ENCODE measurements around the gene TIAM1.

Gene TIAM1

DNA sequence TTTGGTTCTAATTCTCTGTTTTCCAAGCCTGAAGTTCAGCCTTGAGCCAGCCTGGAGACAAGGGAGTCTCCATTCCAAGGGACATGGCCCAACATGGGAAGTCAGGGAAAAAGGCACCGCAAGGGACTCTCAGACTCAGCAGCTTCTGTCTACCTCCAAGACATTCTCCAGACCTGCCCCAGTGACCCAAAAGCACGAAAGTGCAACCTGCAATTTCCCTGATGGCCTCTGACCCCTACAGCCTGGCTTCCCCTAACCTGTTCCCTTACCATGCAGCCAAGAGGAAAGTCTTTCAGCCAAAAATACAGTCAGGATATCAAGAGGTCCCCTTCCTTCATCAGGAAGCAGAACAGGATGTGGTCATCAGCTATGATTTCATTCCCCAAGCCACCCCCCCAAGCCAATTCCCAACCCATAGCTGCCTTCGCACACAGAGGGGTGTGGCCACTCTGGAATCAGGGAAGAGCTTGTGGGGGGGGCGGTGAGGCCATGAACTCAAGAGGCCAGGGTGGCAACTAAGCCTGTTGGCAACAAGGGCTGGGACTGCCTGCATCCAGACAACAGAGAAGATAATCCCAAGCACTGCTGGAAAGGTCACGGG, 59.2 kb downstream of the TIAM1 start:
- DNase-seq = no peak

DNA sequence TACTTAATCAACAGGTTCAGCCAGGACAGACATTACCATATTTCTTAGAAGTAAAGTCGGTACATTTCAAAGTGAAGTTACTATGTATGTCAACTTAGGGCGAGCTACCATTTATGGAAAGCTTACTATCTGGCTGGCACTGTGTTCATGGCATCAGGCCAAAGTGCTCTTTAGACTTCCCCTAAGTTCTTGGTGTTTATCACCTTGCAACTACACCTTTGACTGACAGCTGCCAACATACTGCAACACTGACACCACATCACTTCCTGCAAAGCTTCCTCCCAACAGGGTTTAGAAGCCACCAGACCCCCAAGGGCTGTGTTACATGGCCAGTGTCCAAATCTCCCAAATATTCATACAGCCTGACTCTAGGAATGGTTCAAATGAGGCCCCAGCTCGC, 61.0 kb downstream of the TIAM1 start:
- DNase-seq = no peak

DNA sequence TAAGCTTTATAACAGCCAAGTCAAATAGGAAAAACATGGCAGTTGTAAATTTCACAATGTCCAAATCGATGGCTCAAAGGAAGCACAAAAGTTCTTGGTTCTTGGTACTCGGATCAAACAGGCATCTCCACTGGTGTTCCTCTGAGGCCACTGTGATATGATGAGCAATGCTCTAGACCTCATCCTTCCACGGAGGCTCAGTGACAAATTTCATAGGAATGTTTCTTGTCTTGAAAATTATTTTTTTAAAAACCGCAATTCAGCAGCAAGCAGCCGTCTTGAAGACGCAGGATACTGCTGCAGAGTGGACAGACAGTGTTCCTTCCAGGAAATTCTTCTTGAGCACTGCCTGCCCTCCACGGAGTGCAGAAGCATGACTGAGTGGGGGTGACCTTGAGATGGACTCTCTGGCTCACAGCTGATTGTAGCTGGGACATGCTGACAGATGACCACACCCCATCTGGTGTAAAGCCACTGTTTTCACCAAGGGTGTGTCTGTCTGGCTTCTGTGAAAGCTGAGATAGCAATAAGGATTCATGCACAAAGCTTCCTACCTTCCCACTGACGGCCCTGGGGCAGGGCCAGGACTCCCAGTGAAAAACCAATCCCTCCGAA, 61.9 kb downstream of the TIAM1 start:
- DNase-seq = no peak

DNA sequence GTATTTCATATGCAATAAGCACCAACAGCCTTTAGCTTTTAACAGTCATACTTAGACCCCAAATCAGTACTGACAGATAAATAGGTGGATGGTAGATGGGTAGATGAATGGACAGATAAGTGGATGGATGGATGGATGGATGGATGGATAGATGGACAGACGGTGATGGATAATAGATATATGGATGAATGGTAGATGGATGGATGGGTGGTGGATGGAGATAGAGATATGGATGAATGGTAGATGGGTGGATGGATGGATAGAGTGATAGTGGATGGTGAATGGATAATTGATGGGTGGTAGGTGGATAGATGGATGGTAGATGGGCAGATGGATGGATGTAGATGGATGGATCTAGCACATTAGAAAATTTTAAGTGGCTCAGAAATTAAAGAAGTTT, 62.5 kb downstream of the TIAM1 start:
- no peak for DNase-seq

DNA sequence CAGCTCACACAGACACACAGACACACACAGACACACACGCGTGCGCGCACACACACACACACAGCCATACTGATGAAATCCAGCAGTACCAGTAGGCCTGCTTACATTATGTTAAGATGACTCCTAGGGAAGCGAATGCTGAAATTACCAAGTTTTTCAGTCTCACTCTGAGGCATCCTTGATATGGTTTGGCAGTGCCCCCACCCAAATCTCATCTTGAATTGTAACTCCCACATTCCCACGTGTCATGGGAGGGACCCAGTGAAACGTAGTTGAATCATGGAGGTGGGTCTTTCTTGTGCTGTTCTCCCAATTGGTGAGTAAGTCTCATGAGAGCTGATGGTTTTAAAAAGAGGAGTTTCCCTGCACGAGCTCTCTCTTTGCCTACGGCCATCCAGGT, 64.1 kb downstream of the TIAM1 start:
- no peak for DNase-seq

DNA sequence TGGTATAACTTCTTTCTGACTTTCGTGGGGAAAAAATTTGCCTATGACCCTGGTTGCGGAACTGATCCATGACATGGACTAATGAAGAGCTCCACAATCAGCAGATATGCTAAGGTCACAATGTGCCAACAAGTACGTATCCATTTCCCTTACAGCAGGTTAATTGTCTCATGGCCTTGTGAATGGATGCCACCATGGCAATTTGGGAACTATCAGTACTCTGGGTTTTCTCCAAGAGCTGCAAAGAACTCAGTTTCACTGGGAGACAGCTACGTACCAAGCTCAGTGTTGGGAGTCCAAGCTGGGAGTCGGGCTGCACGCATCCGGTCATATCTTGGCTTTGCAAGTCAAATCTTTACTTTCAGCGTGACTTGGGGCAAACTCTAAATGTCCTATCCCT, 64.8 kb downstream of the TIAM1 start:
- no peak for DNase-seq

DNA sequence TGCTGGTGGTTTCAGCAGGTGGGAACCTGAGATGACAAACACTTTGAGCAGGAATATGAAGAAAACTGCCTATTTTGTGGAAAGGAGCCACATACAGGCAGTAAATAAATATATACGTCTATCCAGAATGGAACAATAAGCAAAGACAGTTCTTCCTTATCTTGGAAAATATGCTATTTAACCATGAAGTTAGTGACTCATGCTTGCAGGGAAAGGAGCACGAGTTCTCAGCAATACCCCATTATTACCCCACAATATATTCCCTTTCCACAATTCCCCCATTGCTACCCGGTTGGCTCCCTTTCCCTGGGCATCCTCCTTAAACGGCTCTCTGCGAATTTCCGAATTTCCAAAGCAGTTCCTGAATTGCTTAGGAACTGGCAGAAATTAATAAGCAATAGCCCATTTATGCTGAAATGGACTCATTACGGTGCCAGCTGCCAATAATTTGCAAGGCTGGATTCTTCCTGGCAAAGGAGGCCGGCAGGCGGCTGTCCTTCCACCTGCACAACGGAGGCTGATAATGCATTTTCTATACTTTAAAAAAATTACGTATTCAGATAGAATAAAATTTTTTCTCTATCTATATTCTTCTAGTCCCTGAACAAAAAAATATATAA, 65.4 kb downstream of the TIAM1 start:
- DNase-seq = no peak

DNA sequence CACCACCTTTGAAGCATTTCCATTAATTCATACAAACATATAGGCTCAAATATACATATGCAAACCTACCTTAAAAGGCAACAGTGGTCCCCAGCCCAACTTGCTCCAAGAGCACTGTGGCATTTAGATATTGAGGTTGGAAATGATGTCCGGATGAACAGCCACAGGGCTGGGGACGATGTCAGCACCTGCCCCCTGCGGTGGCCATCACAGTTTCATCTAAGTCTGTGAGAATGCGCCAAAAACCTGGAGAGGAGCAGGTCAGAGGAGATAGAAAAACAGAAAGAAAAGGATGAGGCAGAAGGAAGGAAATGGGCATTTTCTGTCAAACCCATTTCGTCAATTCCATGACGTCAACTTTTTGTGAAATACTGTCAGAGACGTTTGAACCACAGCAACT, 67.4 kb downstream of the TIAM1 start:
- DNase-seq = no peak

DNA sequence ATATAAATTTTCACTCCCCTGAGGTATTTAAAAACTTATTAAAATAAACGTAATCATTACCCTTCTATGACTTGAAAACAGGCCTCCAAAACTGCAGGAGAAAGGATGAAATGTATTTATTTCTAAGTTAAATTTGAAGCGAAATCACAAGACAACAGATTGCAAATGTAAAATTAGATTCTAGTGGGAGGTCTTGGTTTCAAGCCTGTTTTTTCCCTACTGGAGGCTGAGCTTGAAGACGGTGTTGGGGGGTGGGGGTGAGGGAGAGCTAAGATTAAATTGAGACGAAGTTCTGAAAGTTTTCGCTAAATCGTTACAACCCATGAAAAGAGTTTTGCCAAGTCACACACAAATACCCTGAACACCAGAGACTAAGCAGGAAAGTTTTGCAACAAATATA, 68.2 kb downstream of the TIAM1 start:
- peak in 1 of 2 donors; percentile 37 for DNase-seq

DNA sequence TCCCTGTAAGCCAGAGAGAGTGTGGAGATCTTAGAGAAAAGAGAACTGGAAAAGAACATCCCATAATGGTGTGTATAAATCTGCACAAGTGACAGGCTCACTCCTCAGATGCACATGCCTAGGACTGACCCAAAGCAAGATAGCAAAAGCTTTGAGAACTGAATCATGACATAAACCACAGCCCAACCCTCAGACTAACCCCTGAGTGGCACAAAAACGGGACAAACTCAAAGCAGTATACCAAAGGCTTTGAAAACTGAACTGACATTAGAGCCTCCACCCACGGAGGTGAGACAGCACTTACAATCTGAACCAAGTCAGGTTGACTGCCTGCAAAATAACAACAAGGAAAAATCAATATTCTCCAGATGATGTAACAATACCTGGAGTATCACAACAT, 70.8 kb downstream of the TIAM1 start:
- no peak for DNase-seq

DNA sequence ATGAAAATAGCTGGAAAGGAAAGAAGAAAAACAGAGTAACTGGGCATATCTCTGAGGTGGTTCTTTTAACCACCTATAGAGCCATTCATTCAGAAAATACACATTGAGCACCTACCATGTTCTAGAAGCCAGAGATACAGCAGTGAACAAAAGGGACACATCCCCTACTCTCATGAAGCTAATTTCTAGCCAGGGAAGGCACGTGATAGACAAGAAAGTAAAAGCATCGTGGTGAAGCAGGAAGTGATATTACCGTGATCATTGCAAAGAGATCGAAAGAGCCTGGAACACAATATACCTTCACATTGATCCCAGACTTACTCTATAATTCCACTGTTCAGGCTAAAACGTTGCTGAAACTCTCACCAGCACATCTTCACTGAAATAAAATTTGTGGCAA, 76.0 kb downstream of the TIAM1 start:
- DNase-seq = no peak

DNA sequence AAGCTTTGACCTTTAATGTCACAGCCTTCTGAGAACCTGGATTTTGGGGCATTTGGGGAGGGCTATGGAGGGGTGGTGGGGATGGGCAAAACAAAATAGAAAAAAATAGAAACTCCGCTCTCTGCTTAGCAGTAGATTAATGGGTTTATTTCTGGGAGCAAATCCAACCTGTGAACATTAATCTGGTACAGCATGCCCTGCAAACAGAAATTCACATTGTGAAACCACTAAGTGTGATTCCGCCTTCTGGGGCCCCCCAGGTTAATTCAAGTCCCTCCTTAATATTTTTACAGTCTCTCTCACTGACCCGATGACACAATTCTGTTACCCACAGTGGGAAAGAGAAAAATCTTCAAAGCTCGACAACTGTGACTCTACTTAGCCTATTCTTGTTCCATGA, 76.4 kb downstream of the TIAM1 start:
- DNase-seq = no peak

DNA sequence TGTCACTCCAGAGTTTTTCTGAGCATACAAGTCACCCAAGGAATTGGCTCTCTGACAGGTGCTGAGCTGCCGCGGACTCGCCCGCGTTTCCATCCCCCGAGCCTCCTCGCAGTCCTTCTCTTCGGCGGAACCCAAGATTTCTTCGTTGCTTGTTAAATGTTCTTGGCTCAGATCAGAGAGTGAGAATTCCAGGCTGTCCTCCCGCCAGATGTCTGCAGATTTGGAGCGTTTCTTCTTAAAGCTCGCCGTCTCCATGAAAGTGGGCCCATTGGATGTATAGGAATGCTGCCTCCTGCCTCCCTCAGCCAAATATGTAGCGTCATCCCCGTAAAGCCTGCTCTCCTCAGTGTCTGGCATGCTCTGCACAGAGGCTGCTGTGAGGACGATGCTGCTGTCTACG, 77.8 kb downstream of the TIAM1 start:
- DNase-seq = peak in 1 of 2 donors; percentile 29

DNA sequence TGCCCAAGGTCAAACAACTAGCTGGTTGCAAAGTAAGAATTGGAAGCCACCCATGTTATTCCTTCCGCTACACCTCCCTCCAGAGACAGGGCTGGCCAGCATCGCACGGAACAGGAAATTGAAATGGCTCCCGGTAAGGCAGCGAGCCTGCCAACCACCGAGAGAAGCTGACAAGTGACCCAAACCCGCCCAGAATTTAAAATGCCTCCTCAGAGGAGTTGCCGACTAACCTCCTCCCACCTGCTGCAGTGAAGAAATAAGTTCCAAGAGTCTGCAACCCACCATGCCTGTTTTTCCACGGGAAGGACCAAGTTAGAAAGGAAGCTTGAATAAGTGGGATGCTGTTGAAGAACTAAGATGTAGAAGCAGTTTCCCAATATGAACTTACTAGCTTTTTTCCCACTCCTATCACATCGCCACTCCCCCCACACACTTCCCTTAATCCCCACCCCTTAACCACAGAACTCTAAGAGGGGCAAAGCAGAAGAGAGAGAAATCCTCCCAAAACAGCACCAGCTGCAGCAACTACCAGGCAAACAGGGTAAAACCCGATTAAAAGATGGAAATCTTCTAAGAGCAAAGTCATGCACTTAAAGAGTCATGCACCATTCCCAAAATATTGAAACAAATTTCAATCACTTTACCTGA, 78.6 kb downstream of the TIAM1 start:
- peak in 1 of 2 donors; percentile 8 for DNase-seq

DNA sequence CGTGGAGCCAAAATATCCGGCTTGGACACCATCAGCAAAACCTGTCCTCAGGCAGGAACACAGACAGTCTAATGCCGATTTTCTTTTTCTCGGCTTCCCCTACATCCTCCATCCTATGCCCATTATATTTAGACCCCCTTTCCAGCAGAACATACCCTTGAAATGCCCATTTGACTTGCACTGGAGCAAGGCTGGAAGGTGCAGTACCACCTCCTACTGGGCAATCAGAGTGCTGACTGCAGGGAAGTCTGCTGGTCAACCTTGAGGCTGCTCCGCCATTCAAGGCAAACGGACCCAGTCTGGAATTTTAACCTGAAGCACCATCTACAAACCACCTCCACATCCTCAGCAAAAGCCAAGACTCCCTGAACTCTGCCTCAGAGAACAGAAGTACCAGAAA, 79.5 kb downstream of the TIAM1 start:
- no peak for DNase-seq

DNA sequence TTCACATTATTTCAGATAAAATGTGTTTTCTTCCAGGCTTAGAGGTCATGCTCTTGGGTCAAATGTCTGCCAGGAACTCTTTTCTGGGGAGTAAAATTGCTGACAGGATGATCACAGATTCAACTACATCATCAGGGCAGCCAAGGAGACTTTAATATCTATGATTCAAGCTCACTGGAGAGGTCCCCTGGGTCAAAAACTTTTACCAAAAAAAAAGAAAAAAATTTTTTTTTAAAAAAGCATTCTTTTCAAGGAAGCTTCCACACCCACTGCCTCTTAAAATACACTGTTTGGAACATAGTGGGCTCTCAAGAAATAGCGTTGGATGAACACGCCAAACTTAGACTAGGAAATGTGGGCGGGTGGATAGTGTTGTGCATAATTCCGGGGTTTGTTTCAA, 81.3 kb downstream of the TIAM1 start:
- DNase-seq = no peak

DNA sequence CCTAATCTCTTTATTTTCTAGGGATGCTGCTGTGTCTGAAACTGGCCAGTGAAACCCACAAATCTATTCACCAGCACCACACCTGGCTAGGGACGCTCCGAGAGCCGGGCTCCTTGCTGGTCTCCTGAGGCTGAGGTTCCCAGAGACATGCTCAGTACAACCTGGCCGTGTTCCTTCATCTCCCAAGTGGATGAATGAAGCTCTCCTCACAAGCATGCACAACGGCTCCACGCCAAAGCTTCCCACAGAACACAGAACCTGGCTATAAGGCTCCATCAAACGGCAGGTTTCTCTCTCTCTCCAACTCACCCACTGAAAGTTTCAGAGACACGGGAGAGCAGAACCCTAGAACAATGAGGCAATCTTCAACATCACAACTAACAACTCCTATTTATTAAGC, 82.3 kb downstream of the TIAM1 start:
- DNase-seq = no peak

DNA sequence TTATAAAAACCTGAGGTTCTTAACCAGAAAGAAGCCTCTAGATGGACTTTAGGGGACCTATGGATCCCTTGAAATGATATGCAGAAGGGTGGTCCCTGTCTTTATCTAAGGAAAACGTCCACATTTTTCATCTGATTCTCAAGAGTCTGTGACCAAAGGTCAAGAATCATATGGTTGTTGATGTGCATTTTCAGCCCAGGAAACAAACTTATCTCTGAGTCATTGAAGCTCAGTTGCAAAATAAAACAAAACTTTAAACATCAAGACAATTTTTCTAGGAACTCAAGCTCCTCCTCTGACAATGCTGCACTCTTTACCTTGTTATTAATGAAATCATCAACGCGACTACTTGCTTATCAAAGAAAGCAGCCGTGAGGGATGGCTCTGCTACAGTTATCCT, 83.3 kb downstream of the TIAM1 start:
- no peak for DNase-seq

DNA sequence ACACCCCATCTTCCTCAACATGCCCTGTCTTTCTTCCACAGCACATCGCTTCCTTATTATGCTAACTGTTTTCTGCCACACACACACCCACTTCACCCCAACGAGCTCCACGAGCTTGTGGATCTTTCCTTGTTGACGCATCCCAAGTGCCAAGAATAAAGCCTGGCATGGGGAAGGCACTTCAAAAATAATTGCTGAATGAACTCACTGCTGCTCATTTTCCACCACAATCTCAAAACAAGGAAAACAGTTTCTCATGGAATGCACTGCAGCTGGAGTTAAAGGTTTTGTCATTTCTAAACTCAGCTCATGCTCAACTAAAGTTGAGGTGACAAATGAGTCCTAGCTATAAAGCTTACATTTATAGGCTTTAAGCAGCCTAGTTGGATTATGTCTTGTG, 86.0 kb downstream of the TIAM1 start:
- DNase-seq = no peak

DNA sequence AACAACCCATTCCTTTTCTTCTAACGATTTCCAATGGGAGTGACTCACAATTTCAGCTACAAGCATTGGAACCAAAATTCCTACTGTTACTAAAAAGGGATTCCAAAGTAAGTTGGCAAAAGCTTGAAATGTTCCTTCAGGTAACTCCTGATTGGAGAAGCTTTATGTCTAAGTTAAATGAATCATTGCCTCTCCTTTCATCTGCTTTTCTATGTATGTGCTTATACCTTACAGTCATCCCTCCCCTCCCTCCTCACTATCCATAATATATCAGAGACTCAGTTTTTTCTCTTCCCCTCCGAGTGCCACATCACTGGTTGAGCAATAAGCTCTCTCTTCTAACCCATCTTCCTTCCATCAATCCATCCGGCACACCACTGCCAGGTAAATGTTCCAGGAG, 86.8 kb downstream of the TIAM1 start:
- no peak for DNase-seq

DNA sequence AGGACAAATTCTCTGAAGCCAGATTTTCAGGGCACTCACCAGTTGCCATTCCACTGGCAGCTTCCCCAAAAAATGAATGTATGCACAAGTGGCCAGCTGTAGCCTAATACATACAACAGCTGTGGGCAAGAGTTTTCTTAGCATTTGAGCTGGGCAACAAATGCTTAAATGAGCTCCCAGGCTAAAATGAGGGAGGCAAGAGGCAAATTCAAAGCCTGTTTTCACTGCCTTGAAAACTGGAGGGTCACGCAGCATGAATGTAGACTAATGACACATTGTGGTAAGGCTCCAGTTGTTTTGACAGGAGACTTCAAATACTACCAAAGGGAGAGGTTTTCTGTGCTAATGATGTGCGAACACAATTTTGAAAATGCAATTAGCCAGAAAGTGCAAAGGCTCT, 88.2 kb downstream of the TIAM1 start:
- DNase-seq = no peak

DNA sequence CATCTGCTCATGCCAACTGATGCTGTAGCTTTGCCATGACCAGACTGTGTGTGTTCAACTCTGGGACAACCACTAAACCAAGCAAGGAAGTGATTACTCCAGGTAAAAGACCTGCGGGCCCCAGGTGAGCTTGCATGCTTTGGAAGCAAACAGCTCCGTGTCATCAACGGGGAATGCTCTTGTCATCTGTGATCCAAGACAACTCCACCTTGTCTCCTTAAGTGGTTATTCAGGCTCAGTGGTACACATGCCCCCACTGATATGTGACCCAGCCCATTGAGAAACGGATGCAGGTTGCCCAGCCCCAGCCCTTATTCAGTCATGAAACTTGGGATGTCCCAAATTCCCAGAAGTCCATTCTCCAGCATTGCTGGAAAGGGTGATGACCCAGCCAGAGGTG, 89.0 kb downstream of the TIAM1 start:
- DNase-seq = no peak

DNA sequence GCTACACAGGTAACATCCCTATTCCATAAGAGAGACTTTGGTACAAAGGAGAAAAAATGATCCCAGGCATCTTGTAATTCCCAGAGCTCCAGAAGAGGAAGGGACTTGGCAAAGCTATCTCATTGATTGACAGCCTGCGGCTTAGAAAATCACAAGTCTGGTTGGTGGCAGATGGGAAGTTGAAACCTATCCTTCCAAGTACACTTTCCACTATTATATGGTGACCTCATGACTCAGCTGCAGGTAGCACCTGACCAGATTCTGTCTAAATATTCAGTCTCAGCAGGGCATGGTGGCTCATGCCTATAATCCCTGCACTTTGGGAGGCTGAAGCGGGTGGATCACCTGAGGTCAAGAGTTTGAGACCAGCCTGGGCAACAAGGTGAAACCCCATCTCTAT, 89.9 kb downstream of the TIAM1 start:
- no peak for DNase-seq

DNA sequence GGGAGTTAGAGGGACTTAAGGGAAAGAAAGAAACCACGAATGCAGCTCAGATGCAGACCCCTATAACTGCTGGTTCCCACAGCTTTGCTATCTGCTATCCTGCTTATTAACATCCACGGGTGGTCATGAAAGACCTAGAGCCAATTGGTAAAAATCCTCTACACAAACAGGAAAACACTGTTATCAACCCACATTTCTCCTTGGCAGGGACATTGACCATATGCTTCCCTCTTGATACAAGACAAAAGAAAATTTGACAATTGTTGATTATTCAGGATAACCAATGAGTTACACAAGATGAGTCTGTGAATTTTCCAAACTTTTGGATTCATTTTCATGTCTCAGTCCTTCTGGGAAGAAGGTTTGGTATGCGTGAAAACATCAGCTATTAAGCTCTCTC, 90.4 kb downstream of the TIAM1 start:
- no peak for DNase-seq
